Measurements from ENCODE around the gene MECP2.

DNA sequence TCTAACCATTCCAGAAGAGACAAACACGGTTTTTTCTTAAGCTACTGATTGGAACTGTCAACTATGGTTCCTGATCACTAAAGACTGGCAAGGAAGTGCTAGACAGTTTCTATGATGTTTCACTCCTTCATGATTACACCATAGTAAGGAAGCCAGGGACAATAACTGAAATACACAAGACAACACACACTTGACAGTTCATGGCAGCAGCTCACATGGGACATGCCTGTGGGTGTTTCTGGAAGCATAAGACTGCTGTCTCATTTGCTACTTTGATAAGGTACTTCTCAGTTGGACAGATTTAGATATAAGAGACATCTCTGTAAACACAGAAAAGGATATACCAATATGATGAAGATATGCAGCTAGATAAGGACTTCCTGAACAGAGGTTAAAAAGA, 69.5 kb downstream of the MECP2 start:
- TF ChIP-seq, protein P1, sequence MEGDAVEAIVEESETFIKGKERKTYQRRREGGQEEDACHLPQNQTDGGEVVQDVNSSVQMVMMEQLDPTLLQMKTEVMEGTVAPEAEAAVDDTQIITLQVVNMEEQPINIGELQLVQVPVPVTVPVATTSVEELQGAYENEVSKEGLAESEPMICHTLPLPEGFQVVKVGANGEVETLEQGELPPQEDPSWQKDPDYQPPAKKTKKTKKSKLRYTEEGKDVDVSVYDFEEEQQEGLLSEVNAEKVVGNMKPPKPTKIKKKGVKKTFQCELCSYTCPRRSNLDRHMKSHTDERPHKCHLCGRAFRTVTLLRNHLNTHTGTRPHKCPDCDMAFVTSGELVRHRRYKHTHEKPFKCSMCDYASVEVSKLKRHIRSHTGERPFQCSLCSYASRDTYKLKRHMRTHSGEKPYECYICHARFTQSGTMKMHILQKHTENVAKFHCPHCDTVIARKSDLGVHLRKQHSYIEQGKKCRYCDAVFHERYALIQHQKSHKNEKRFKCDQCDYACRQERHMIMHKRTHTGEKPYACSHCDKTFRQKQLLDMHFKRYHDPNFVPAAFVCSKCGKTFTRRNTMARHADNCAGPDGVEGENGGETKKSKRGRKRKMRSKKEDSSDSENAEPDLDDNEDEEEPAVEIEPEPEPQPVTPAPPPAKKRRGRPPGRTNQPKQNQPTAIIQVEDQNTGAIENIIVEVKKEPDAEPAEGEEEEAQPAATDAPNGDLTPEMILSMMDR (IDR thresholded peaks at IDR 0.05): no peak
- TF ChIP-seq POLR2AphosphoS5 (IDR thresholded peaks at IDR 0.05; ENCODE audit: low read depth, low read length) (no peak), TCF7L2 (IDR thresholded peaks at IDR 0.05; ENCODE audit: low read depth, low read length) (no peak), SIN3A (IDR thresholded peaks at IDR 0.05; ENCODE audit: borderline replicate concordance, insufficient read depth, low read depth, low read length) (no peak)
